ENCODE results near the gene TNPO3.
"Not testable (repeated sequence)": the region's sequence is repeated elsewhere in the genome, so short reads cannot be mapped to it uniquely, and the experiment has no call there.

The TNPO3 gene

GRCh38 chr7:129013048-129013724 is 41.7 kb downstream of the TNPO3 start:
- DNase-seq: no peak

- no peak for DNase-seq
Measured at GRCh38 chr7:129012641-129013040, 42.3 kb downstream of the TNPO3 start.

GRCh38 chr7:129010075-129010474 is 44.8 kb downstream of the TNPO3 start:
- no peak for DNase-seq

GRCh38 chr7:129009437-129009836 is 45.5 kb downstream of the TNPO3 start:
- DNase-seq: no peak

- DNase-seq: no peak
Measured at GRCh38 chr7:129008645-129009414, 46.1 kb downstream of the TNPO3 start.

- DNase-seq: no peak
Measured at GRCh38 chr7:129007572-129007971, 47.3 kb downstream of the TNPO3 start.

- DNase-seq: no peak
Measured at GRCh38 chr7:129006636-129007414, 48.1 kb downstream of the TNPO3 start.

- DNase-seq: no peak
Measured at GRCh38 chr7:129005186-129005585, 49.7 kb downstream of the TNPO3 start.

- no peak for DNase-seq
Measured at GRCh38 chr7:128997181-128997580, 57.7 kb downstream of the TNPO3 start.

GRCh38 chr7:128994560-128994959 is 60.4 kb downstream of the TNPO3 start:
- not testable (repeated sequence) for DNase-seq

GRCh38 chr7:128993419-128993818 is 61.5 kb downstream of the TNPO3 start:
- DNase-seq: no peak

GRCh38 chr7:128989961-128990360 is 65.0 kb downstream of the TNPO3 start:
- DNase-seq: no peak

GRCh38 chr7:128988372-128988771 is 66.5 kb downstream of the TNPO3 start:
- DNase-seq: no peak

GRCh38 chr7:128986609-128987008 is 68.3 kb downstream of the TNPO3 start:
- no peak for DNase-seq

- no peak for DNase-seq
Measured at GRCh38 chr7:128985660-128986059, 69.3 kb downstream of the TNPO3 start.

- DNase-seq: no peak
Measured at GRCh38 chr7:128982105-128982504, 72.8 kb downstream of the TNPO3 start.

GRCh38 chr7:128974241-128974934 is 80.5 kb downstream of the TNPO3 start:
- peak; percentile 8 for DNase-seq

GRCh38 chr7:128968624-128969023 is 86.3 kb downstream of the TNPO3 start:
- DNase-seq: no peak

GRCh38 chr7:128963327-128963757 is 91.6 kb downstream of the TNPO3 start:
- no peak for DNase-seq

GRCh38 chr7:128962899-128963298 is 92.0 kb downstream of the TNPO3 start:
- no peak for DNase-seq

GRCh38 chr7:128961030-128961659 is 93.8 kb downstream of the TNPO3 start:
- no peak for DNase-seq

GRCh38 chr7:128959296-128959695 is 95.6 kb downstream of the TNPO3 start:
- DNase-seq: no peak

- no peak for DNase-seq
Measured at GRCh38 chr7:128955981-128956380, 98.9 kb downstream of the TNPO3 start.
